GM19351 (cell line): Measurements from ENCODE around the gene EHBP1.
"Not testable (repeated sequence)": the region's sequence is repeated elsewhere in the genome, so short reads cannot be mapped to it uniquely, and the experiment has no call there.

ENCODE experiments used
- ATAC-seq: cut with Tn5 transposase; IDR thresholded peaks from one replicate; pipeline ENCODE4 v1.9.1; 2021; ENCODE audit warnings: mild to moderate bottlenecking, moderate library complexity; ENCODE audit not compliant: unreplicated experiment

EHBP1 gene

GRCh38 chr2:63003351-63003750 is 297.8 kb downstream of the EHBP1 start:
- ATAC-seq: no peak

- ATAC-seq: no peak
These were observed 302.4 kb downstream of the EHBP1 start for GRCh38 chr2:63007813-63008458.

- ATAC-seq: no peak
These were observed 303.3 kb downstream of the EHBP1 start for GRCh38 chr2:63008838-63009237.

- ATAC-seq: no peak
These were observed 304.0 kb downstream of the EHBP1 start for GRCh38 chr2:63009490-63009889.

- ATAC-seq: no peak
These were observed 307.0 kb downstream of the EHBP1 start for GRCh38 chr2:63012541-63012940.

GRCh38 chr2:63013438-63013837 is 307.9 kb downstream of the EHBP1 start:
- ATAC-seq: no peak

GRCh38 chr2:63015389-63015788 is 309.9 kb downstream of the EHBP1 start:
- ATAC-seq: no peak

- no peak for ATAC-seq
These were observed 312.9 kb downstream of the EHBP1 start for GRCh38 chr2:63018439-63018838.

GRCh38 chr2:63019686-63020085 is 314.2 kb downstream of the EHBP1 start:
- ATAC-seq: not testable (repeated sequence)

GRCh38 chr2:63023444-63023843 is 317.9 kb downstream of the EHBP1 start:
- ATAC-seq: no peak

- ATAC-seq: no peak
These were observed 321.7 kb downstream of the EHBP1 start for GRCh38 chr2:63027220-63027619.

GRCh38 chr2:63029058-63029457 is 323.5 kb downstream of the EHBP1 start:
- no peak for ATAC-seq

GRCh38 chr2:63034526-63034925 is 329.0 kb downstream of the EHBP1 start:
- no peak for ATAC-seq

GRCh38 chr2:63035169-63035568 is 329.7 kb downstream of the EHBP1 start:
- no peak for ATAC-seq

- no peak for ATAC-seq
These were observed 330.1 kb downstream of the EHBP1 start for GRCh38 chr2:63035660-63036059.

GRCh38 chr2:63038034-63038433 is 332.5 kb downstream of the EHBP1 start:
- ATAC-seq: no peak

- no peak for ATAC-seq
These were observed 335.1 kb downstream of the EHBP1 start for GRCh38 chr2:63040586-63040985.

- ATAC-seq: no peak
These were observed 336.1 kb downstream of the EHBP1 start for GRCh38 chr2:63041592-63041991.

- no peak for ATAC-seq
These were observed 339.1 kb downstream of the EHBP1 start for GRCh38 chr2:63044362-63045327.

- ATAC-seq: no peak
These were observed 341.0 kb downstream of the EHBP1 start for GRCh38 chr2:63046552-63046951.

GRCh38 chr2:63046961-63047320 is 341.4 kb downstream of the EHBP1 start:
- ATAC-seq: no peak
